GM19438 (cell line): ENCODE results near the gene FAM78A.
"Not testable (repeated sequence)": the region's sequence is repeated elsewhere in the genome, so short reads cannot be mapped to it uniquely, and the experiment has no call there.

ENCODE experiments used
- ATAC-seq: cut with Tn5 transposase; IDR thresholded peaks from one replicate; pipeline ENCODE4 v1.9.1; 2021; ENCODE audit warnings: low read depth; ENCODE audit not compliant: unreplicated experiment

FAM78A gene

DNA sequence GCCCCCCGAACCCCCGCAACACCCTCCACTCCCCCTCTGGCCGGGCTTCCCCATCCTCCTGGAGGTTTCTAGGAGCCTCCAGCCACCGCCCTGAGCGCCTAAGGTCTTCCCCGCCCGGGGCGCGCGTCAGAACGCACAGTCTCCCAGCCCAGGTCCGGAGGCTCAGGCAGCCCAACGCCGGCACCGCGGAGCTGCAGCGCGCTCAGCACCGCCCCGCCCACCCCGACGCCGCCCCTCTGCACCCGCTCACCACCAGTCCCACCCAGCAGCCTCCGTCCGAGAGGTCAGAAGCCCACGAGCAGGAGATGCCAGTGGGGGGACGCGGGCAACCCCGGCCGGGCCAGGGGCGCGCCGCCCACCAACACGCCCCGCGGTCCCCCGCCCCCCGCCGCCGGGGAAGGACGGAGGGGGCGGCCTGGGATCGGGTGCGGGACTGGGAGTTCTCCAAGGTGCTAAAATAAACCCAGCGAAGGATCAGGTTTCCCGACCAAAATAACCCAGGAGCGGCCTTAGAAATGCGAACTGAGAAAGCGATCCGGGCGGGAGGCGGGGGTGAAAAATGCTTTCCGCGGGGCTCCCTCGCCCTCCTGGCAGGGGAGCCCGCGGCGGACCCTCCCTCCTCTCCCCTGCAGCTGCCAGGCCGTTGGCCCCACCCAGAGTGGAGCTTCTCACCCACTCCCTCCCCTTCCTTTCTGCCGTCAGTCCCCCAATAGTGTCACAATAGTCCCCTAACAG lies 6.5 kb upstream of the FAM78A start:
- ATAC-seq, result no peak

DNA sequence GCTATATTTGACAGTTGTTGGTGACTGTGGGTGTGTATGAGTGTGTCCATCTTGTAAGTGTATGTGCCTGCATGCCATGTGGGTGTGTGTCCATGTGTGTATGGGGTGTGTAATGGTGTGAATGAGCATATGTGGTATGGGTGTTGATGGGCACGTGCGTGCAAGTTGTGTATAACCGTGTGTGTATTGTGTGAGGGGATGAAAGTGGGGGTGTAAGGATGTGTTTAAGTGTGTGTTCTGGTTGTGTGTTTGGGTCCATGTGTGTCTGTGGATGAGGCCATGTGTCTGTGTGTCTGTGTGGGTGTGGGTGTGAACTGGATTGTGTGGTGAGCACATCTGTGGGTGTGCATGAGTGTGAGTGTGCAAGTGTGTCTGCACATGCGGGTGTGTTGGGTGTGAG lies 5.9 kb upstream of the FAM78A start:
- no peak for ATAC-seq

DNA sequence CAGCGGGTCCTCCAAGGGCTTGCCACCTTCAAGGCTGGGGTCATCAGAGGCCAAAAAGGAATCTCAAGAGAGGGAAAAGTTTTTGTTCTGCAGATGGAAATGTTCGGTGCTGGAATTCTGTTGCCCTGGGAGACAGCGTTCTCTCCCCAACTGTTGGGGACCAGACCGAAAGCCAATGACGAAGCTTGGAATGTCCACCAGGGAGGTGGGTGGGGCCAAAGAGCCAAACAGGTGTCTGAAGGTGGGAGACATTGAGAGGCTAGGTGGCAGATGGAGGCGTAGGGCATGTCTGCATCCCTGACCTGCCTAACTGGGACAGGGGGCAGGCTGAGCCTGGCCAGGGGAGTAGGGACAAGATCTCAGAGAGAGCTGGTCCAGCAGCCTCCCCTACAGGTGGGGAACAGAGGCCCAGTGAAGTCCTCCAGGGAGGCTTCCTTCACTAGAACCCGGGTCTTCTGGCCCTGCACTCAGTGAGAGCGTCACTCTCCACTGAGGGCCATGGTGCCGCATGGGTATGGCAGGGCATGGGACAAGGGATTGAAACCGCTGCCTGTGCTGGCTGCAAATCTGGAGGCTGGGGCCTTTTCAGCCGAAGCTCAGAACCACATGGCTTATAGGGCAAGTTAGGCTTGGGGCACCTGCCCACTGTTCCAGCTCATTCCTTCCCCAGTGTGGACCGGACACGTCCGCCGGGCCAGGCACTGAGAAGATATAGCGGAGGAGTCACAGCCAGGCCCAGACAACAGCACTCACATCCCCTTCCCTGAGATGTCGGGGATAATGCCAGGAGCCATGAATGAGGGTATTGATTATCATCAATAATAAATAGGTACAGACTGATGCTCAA lies 5.0 kb upstream of the FAM78A start:
- ATAC-seq, result no peak

DNA sequence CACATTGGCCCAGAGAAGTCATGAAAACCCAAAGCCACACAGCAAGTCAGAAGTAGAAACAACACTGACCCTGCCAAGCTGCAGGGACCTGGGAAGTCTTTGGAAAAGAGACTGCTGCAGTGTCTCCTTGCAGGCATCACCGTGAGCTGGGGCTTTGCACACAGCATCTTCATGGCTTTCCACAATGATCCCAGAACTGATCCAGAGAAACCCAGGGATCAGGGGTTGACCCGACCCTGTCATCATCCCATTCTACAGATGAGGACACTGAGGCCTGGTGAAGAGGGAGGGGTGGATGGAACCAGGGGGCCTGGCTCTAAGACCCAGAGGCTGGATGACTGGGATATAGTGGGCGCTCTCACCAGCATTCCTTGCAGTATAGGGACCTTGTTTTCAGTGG lies 4.3 kb upstream of the FAM78A start:
- ATAC-seq, result no peak

DNA sequence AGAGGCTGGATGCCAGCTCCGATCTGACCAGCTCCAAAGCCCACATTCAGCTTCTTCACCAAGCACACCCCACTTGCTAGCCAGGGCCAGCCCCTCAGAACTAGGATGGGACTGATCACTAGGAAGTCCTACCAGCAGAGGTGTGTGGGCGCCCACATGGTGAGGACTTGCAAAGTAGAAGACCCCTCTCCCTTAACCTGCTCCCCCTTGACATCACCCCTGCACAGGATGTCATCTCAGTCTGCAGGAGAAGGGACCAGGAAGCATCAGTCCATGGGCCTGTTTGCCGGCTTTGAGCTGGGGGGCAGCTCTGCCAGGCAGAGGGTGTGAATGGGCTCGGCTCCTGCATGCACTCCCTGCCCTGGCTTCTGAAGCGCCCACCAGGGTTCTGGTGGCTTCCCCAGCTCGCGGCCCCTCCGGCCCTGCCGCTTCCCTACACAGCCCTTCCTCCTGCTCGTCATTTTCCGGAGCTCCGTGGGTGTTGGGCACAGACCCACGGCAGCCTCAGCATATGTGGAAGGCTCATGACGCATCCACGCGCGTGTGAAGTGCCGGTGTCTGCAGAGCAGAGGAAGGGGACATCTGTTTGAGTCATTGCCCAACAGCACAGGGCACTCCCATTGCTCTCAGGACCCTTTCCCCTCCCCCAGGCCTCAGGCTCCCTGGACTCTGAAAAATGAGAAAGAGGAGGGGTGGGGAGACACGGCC lies 3.7 kb upstream of the FAM78A start:
- ATAC-seq, result no peak

DNA sequence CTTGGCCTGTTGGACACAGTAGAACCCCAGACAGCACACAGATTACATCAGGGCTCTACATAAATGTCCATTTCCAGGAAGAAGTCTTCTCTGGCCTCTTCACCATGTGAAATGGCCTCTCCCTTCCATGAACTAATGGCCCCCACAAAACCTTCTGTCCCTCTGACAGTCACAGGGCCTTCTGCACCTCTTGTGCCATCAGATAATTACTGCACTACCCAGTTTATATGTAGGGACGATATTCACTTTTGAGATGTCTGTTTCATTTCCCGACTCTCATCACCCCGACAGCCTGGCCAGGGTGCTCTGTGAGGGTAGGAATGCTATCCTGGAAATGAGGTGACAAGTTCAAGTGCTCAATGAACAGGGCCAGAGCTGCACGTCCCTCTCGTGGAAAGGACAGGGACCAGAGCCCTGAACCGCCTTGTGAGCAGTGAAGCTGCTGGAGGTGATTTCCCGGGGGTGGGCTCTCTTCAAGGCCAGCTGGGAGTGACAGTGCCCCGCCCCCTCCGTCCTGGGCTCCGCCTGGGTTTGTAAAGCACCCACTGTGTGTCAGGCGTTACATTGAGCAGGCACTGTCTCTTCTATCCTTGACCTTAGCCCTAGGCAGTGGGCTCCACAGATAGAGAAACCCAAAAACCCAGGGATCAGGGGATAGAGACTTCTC lies 3.0 kb upstream of the FAM78A start:
- ATAC-seq, result no peak

DNA sequence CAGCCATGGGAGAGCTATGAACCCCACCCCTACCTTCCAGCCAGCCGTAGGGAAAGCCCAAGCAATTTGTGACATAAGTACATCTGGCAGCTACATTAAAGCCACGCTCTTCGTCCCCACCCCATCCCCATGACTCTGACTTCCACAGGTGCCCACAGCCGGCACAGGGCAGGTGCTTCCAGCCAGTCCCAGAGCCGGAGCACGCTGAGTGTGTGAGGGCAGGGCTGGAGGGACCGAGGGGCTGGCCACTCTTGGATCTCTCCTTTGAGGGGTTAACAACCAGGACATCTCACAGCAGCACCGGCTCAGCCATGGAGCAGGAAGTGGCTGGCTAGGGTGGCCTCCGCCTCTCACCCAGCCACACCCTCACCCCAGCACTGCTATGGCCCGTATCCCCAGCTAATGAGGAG lies 2.4 kb upstream of the FAM78A start:
- no peak for ATAC-seq

DNA sequence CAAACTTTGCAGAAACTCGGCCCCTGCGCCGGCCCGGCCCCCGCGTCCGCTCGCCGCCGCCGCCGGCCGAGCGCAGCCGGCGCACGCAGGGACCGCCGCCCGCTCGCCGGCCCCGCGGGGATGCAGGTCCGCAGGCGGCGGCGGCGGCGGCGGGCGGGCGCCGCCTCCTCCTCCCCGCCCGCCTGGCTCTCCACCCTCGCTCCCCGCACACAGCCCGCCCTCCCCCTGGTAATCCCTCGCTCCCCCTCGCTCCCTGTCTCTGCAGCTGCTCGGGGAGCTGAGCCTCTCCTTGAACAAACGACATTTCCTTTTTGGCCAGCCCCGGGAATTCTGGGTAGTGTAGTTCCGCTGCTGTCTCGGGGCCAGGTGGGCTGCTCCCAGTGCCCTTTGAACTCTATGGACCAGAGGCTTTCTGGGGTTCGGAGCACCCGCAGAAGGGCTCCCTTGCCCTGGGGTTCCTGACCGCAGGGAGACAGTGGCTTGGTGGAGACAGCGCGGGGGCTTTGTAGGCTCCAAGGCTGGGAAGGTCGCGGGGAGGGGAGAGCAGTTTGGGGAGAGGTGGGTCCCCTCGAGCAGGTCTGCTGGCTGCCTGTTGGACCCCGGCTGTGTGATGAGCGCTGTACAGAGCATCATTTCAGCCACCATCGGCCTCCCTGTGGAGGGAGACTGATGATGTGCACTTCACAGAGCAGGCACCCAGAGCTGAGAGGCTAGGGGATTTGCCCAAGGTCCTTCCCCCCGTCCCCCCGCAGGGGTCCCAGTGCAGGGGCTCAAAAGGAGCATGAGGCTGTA lies 1.8 kb upstream of the FAM78A start:
- ATAC-seq, result no peak

DNA sequence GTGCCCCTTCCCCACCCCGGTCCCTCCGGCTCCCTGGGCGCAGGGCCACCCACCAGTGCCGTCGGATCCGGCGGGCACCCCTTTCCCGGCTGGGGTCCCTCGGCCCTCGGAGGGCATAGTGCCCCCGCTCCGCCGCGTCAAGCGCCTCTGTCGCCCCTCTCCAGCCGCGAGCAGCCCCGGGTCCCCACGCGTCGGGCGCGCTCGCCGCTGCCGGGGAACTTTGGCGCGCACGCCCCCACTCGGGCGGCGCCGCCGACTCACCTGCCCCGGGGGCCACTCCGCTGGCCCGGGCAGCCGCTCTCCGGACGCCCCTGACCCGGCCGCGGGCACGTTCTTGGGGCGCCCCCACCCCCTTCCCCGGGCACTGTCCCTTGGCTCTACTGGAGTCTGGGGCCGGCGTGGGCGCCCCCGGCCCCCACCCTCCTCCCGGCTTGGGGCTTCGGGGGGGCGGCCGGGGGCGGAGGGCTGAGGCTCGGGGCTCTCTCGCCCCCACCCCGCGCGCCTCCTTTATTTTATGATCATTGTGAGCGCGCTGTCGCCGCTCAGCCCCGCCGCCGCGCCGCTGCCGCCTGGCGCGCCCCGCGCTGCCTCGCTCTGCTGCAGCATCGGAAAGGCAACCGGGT lies 1.1 kb upstream of the FAM78A start:
- no peak for ATAC-seq

DNA sequence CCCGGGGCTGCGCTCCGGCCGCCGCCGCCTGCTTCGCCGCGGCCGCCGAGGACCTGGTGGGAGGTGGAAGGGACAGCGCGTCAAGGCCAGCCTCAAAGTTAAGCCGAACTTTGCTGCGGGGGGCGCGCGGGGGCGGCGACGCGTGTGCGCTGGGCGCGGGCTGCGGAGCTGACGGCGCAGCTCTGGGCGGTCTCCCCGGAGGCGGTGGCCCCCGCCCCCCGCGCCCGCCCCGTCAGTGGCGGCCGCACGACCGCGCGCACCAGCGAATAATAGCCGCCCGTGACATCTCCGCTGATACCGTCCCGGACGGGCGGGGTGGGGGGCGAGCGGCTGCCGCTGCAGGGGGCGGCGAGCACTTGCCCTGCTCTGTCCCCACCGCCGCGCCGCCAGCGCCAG lies 579 bp upstream of the FAM78A start:
- ATAC-seq, result no peak

DNA sequence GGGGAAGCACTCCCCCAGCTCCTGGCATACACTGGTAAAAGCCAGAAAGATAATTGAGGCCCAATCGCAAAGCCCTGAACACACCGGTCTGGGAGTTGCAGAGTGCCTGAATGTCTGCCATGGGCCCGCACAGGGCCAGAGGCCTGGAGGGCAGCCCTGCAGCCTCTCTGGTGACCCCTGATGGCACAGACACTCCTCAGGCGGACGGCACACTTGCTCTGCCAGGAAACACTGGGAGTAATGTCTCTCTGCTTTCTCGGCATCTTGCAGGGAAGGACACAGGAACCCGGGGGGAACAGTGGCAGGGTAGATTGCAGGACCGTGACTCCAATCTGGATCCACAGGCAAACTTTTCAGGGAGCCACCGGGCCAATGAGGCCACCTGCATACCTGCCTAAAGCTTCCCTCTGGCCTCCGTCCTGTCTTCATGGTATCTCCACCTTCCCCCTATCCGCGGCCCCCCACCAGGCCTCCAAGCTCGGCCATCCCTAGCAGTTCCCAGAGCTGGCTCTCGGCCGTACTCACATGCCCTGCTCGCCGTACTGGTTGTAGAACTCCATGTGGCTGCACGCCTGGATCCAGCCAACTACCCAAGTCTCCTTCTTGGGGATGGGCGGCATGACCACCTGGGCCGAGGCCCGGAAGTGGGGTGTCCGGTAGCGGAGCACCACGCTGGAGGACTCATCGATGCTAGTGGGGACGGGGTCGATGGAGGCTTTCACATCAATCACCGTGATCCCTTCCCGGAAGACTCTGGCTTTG lies 797 bp downstream of the FAM78A start:
- ATAC-seq, result no peak

DNA sequence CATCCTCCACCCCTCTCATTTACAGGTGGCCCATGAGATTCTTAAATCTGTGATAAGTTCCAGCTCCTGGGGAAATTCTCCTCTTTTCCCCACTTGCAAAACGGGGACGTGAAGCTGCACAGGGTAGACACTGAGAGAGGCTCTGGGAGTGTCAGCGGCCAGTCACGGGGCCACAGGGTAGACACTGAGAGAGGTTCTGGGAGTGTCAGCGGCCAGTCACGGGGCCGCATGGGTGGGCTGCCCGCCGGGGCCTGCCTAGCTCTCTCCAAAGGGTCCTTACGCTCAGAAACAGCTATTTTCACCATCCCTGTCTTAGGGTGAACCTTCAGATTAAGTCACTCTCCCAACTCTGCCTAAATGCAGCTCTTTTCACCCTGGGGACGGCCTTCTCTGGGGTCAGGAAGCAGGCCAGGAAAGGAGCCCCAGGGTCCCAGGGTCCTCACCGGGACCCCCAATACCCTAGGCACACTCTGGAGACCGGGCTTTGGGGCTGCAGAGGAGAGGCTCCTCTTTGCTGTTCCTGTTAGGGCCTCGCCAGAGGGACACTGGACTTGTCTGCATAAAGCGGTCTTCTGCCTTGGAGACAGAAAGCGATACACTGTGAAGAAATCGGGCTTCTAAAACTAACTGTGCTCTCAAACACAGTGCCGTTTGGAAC lies 1.5 kb downstream of the FAM78A start:
- no peak for ATAC-seq

DNA sequence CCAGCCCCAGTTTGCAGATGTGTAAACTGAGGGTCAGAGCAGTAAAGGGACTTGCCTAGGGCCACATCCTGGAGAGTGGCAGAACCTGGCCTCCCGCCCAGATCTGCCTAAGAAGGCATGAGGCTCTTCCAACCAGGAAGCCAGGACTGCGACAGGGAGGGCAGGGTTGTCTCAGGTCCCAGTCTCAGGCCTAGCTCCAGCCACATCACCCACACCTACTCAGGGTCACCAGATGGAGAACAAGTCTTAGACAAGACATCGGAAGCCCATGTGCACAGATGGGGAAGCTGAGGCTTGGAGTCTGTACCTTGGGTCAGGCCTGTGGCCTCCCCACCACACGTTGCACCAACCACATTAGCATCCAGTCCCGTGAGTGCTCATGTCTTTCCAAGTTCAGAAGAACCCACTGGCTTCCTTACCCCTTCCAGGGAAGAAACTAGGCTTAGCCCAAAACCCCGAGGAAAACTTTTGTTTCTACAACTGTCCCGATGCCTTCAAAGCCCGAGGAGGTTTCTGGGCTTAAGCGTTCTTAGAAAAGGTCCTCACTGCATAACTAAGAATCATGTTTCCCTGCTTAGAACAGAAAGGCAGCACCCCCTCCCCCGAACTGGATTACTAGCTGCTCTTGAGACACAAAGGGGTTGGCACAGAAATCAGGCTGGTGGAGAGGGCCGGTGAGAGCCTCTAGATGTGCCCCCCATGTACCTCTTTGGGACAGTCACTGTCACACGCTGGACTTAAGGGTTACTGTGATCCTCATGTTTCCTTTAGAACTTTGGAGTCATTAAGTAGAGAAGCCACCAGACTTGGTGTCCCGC lies 2.2 kb downstream of the FAM78A start:
- ATAC-seq, result no peak

DNA sequence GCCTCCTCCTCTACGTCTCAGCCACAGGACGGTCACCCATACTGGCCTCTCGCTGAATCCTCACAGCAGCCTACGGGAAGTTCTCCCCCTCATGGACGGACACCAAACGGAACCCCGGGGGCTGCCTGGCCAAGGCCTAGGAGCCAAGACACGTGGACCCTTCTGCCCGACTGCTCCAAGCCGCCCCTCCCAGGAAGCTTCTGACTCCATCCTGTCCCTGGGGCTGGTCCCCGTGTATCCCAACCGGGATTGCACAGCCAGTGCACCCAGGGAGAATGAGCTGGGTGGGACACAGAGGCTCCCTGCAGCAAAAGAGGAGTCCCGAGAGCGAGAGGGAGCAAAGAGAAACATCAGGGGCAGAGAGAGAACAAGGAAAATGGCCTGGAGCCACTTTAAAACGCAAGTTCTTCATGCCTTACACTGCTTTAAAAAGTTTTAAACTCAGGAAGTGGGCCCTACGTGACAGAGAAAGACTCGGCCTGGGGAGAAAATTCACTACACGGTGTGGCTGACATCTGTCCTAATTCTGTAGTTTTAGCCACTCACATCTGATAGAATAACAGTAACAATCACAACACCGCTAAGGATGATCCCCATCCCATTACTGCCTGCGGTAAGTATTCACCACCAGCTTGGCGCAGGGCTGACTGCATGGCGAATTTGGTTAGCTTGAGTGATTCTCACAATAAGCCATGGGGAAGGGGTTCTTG lies 3.0 kb downstream of the FAM78A start:
- no peak for ATAC-seq

DNA sequence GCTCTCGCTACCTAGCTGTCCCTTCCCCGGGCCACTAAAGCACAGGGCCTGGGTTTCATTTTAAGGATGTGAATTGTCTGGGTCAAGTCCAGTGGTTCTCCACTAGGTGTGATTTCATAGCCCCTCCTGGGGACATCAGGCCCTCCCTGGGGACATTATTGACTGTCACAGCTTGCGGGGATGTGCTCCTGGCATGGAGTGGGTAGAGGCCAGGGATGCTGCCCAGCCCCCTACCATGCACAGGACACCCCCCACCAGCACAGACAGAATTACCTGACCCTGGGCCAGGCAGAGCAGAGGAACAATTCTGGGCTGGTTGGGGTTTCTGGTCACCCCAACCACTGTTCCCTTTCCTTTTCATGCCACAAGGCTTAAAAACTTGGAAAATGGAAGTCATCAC lies 4.1 kb downstream of the FAM78A start:
- no peak for ATAC-seq

DNA sequence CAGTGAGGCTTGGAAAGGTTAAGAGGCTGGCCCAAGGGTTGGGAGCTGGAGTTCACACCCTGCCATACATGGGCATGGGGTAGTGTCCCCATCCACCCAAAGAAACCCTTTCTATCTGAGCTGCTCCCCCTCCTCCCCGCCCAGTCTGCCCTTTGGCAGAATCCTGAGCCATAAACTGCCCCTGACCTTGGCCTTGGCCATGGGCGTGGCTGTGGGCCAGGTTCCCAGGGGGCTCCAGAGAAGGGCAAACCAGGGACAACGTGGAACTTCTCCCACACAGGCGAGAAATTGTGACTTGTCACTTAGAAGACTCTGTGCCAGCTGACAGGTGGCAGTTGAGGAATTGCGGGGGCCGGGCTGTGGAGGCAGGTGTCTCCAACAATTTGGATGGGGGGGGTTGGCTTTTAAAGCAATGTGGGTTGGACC lies 4.8 kb downstream of the FAM78A start:
- no peak for ATAC-seq

DNA sequence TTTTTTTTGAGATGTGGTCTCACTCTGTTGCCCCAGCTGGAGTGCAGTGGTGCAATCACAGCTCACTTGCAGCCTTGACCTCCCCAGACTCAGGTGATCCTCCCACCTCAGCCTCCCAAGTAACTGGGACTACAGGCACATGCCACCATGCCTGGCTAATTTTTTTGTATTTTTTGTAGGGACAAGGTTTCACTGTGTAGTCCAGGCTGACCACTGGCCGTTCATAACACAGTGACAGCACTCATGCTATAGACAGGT lies 5.4 kb downstream of the FAM78A start:
- ATAC-seq, result not testable (repeated sequence)
